ENCODE data around the gene GPD2. TPM values are rescaled to one million over a fixed set of nuclear protein-coding genes. Genes with fewer than 3 reads are reported as not detected.

The GPD2 gene
- polyA plus RNA-seq, 3 donors: 20.5 to 28.3 (median 22.8) TPM

GRCh38 chr2:156635646-156636045 is 199.5 kb downstream of the GPD2 start:
- no peak for DNase-seq (ENCODE audit: low read depth in 3 of 3, low spot score in 2 of 3)

Other genes with a start within 250 kb of the GPD2 start
- under 1 TPM; 0.35 to 0.82 (median 0.54) TPM for gene NR4A2, start 103.7 kb upstream of the GPD2 start, polyA plus RNA-seq (ENCODE audit: insufficient read length in 3 of 3)

All from right renal cortex interstitium (tissue), 3 donors.